Mesodermal cell (in vitro differentiated cells): ENCODE data around the gene POGZ.
"Not testable (repeated sequence)": the region's sequence is repeated elsewhere in the genome, so short reads cannot be mapped to it uniquely, and the experiment has no call there.

Experiments
- H3K27ac ChIP-seq: 2 replicates; pipeline ENCODE4 v1.7.0; 2013; ENCODE audit warnings: mild to moderate bottlenecking, low read depth, low read length, moderate library complexity; ENCODE audit not compliant: severe bottlenecking
- H3K36me3 ChIP-seq: 2 replicates; pipeline ENCODE4 v1.7.1; 2013; ENCODE audit warnings: mild to moderate bottlenecking, low read length, moderate library complexity; ENCODE audit not compliant: control insufficient read depth, insufficient read depth
- H3K4me1 ChIP-seq: one replicate; pipeline ENCODE4 v1.7.1; 2013; ENCODE audit warnings: mild to moderate bottlenecking, low read length; ENCODE audit not compliant: insufficient read depth, control insufficient read depth, poor library complexity, severe bottlenecking
- H3K4me3 ChIP-seq: 2 replicates; pipeline ENCODE4 v1.7.0; 2013; ENCODE audit warnings: low read length, control low read depth, mild to moderate bottlenecking; ENCODE audit not compliant: insufficient read depth, poor library complexity, severe bottlenecking; ENCODE audit errors: extremely low read depth
- H3K9me3 ChIP-seq: 2 replicates; pipeline ENCODE4 v1.7.1; 2013; ENCODE audit warnings: mild to moderate bottlenecking, low read length, moderate library complexity; ENCODE audit not compliant: control insufficient read depth
- WGBS, 2 experiments: methylation state at CpG; one replicate each; pipeline ENCODE4 v1.1.5; 2013; ENCODE audit warnings: missing lambda C conversion rate in 2 of 2; ENCODE audit not compliant: insufficient coverage in 2 of 2; 5-methylcytosine and 5-hydroxymethylcytosine counted together

Gene POGZ

DNA sequence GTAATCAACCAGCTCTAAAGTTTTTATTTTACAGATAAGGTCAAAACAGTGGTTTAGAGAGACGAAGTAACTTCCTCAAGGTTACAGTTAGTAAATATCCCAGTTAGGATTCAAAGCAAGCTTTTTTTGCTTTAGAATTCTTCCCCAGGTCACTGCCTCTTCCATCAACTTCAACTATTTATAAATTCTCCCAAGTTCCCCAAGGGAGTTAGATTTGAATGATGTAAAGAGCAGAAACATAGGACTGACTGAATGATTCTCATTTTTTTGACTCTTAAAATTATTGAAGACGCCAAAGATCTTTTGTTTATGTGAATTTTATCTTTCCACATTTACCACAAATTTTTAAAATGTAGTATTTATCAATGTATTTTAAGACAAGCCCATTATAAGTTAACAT lies 4.1 kb downstream of the POGZ start:
- H3K4me1 ChIP-seq, result no peaks in the 10 kb centered on the region
- no peak overlapping the region for H3K27ac ChIP-seq
- peaks cover 36% of the 10 kb centered on the region for H3K36me3 ChIP-seq
- 100% methylated on average over 1 of the region's 2 CpGs; no CpG with 5 or more reads in 1 of the 2 experiments for WGBS, 2 experiments
- H3K9me3 ChIP-seq, result no peaks in the 10 kb centered on the region
- H3K4me3 ChIP-seq, result no peak overlapping the region

DNA sequence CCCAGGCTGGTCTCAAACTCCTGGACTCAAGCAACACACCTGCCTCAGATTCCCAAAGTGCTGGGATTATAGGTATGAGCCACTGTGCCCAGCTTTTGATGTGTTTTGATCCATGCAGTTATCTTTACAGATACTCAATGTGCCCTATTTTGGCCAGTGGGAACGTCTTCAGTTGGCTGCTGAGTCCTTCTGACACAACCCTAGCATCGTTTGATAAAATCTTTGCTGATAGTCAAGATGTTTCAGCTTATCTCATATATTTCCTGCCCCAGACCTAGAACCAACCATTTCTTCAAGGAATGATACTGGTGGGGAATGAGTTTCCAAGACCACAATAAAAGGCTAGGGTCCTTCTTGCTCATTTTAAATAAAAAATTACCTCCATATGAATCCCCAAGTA lies 11.6 kb downstream of the POGZ start:
- H3K36me3 ChIP-seq, result peaks cover 40% of the 10 kb centered on the region
- H3K9me3 ChIP-seq, result no peaks in the 10 kb centered on the region
- H3K27ac ChIP-seq, result no peak overlapping the region
- H3K4me1 ChIP-seq, result no peaks in the 10 kb centered on the region
- no peak overlapping the region for H3K4me3 ChIP-seq
- WGBS, 2 experiments, result 100% methylated on average over 1 of the region's 2 CpGs; no CpG with 5 or more reads in 1 of the 2 experiments

DNA sequence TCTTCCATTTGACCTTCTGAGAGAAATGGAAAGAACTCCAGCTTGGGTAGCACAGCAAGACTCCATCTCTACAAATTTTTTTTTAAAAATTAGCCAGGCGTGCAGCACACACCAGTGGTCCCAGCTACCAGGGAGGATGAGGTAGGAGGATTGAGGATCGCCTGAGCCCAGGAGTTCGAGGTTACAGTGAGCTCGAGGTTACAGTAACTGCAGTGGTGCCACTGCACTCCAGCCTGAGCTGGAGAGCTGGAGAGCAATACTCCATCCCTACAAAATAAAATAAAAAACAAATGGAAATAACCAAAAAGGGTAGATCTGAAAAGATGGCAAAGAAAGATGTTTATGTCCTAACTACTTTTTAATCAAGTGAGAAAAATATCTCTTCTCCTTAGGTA lies 14.5 kb downstream of the POGZ start:
- Histone ChIP-seq H3K27ac (no peak overlapping the region), H3K4me1 (no peaks in the 10 kb centered on the region)
- WGBS, 2 experiments, result 80 to 88% methylated on average over 1 to 3 of the region's 4 CpGs

DNA sequence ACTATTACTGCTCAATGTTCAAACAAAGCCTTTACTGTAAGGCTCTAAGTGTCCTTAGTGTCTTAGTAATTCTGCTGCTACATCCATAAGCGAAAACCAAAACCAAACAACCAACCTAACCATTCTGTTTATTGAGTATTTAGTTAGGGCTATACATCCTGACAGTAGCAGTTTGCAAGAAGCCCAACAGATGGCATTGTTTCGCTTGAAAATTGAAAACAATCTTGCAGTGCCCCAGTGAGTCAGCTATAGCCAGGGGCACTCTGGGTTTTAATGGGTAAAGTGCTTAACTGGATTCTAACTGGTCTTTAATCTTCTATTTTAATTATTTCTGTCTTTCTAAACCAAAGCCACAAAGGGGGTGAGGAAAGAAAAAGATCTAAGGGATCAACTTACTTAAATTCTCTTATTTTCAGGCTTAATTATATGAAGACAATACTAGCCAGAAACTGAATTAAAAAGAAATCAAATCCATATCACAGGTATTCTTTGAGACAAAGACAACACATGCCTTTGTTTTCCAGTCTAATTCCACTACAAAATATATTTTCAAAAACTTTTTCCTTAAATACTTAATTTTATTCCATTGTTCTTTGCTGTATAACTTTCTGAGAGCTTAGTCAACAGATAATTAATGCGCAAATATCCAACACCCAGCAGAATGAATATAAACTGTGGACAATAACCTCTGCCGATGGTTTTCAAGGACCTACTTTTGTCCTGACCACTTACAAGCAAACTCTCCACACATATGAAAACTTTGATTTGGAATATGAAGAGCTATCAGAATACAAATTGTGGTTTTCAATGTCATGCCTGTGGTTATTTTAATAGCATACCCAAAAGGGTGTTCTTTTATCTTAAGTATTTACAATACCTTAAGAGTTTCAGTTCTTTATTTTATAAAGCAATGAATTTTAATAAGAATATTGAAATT lies 15.2 kb downstream of the POGZ start:
- no peak overlapping the region for H3K27ac ChIP-seq
- 0 to 51% methylated on average over 1 to 3 of the region's 4 CpGs for WGBS, 2 experiments
- peaks cover 40% of the 10 kb centered on the region for H3K36me3 ChIP-seq
- H3K9me3 ChIP-seq, result no peaks in the 10 kb centered on the region
- no peaks in the 10 kb centered on the region for H3K4me1 ChIP-seq
- H3K4me3 ChIP-seq, result no peak overlapping the region

More for the DNA sequence above, 14.5 kb downstream of the POGZ start:
- Histone ChIP-seq H3K9me3 (no peaks in the 10 kb centered on the region), H3K4me3 (no peak overlapping the region), H3K36me3 (peaks cover 42% of the 10 kb centered on the region)

DNA sequence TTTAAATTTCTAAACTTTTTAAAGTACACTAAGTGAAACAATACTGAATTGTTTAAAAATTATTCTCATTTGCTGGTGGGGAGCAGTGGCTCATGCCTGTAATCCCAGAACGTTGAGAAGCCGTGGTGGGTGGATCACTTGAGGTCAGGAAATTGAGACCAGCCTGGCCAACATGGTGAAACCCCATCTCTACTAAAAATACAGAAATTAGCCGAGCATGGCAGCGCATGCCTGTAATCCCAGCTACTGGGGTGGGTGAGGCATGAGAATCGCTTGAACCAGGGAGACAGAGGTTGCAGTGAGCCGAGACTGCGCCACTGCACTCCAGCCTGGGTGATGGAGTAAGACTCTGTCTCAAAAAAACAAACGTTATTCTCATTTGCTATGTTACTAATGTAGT lies 21.9 kb downstream of the POGZ start:
- WGBS, 2 experiments, result 93 to 100% methylated on average over 3 to 5 of the region's 8 CpGs
- not testable (repeated sequence) for H3K27ac ChIP-seq, H3K9me3 ChIP-seq, H3K4me1 ChIP-seq, H3K4me3 ChIP-seq
- peaks cover 54% of the 10 kb centered on the region for H3K36me3 ChIP-seq

DNA sequence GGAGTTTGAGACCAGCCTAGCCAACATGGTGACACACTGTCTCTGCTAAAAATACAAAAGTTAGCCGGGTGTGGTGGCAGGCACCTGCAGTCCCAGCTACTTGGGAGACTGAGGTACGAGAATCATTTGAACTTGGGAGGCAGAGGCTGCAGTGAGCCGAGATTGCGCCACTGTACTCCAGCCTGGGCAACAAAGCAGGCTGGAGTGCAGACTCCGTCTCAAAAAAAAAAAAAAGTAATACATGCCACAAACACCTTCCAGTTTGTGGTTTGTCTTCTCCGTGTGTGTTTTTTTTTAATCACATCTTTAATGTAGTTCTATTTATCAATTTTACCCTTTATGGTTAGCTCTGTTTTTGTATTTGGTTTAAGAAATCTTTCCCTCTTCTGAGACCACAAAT lies 22.3 kb downstream of the POGZ start:
- WGBS, 2 experiments, result 90 to 100% methylated on average over 4 to 5 of the region's 6 CpGs
- H3K27ac ChIP-seq, result no peak overlapping the region
- no peak overlapping the region for H3K4me3 ChIP-seq
- H3K9me3 ChIP-seq, result no peaks in the 10 kb centered on the region
- H3K36me3 ChIP-seq, result peaks cover 50% of the 10 kb centered on the region
- no peaks in the 10 kb centered on the region for H3K4me1 ChIP-seq

DNA sequence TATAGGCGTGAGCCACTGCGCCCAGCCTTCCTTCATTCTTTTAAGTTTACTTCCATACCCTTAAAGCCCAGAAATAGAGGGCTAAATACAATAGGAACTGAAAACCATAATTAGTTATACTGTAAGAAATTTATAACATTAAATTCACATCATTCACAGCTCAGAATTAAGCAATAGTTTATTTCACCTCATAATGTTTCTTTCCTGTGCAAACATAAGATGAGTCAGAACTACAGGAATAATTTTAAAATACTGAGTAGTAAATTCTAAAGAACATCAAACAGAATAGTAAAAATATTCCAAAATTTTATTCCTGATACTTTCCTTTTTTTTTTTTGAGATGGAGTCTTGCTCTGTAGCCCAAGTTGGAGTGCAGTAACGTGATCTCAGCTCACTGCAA lies 24.1 kb downstream of the POGZ start:
- no peak overlapping the region for H3K27ac ChIP-seq
- H3K4me1 ChIP-seq, result no peaks in the 10 kb centered on the region
- 100% methylated on average over 1 to 2 of the region's 3 CpGs for WGBS, 2 experiments
- H3K36me3 ChIP-seq, result peaks cover 38% of the 10 kb centered on the region
- no peaks in the 10 kb centered on the region for H3K9me3 ChIP-seq
- no peak overlapping the region for H3K4me3 ChIP-seq

DNA sequence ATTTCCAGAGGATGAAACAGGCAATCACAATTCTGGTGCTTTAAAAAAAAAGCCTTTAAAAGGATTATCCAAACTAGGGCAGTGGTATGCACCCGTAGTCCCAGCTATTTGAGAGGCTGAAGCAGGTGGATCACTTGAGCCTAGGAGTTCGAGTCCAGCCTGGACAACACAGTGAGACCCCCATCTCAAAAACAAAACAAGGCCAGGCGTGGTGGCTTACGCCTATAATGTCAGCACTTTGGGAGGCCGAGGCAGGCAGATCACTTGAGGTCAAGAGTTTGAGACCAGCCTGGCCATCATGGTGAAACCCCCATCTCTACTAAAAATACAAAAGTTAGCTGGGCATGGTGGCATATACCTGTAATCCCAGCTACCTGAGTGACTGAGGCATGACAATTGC lies 25.5 kb downstream of the POGZ start:
- not testable (repeated sequence) for H3K27ac ChIP-seq, H3K4me1 ChIP-seq, H3K9me3 ChIP-seq, H3K4me3 ChIP-seq
- H3K36me3 ChIP-seq, result peaks cover 46% of the 10 kb centered on the region
- WGBS, 2 experiments, result 93 to 98% methylated on average over 5 of the region's 5 CpGs

DNA sequence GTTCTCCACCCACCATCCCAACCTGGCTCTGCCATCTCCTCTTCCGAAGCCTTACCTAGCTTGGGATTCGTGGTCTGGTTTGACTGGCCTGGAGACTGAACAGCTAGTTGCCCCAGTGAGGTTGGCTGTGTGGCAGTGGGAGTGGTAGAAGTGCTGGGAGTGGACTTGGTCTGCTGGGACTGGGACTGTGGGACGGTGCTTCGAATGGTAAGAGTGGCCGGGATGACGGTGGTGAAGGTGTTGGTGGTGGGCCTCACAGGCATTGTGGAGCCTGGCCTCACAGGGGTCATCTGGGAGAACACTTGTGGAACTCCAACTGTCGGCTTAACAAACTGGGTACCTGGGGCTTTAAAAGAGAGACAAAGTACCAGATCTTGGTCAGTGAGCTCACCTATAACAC lies 31.2 kb downstream of the POGZ start:
- 97 to 100% methylated on average over 6 to 7 of the region's 7 CpGs for WGBS, 2 experiments
- H3K4me1 ChIP-seq, result no peaks in the 10 kb centered on the region
- H3K27ac ChIP-seq, result no peak overlapping the region
- H3K9me3 ChIP-seq, result no peaks in the 10 kb centered on the region
- H3K4me3 ChIP-seq, result no peak overlapping the region
- peaks cover 65% of the 10 kb centered on the region for H3K36me3 ChIP-seq

DNA sequence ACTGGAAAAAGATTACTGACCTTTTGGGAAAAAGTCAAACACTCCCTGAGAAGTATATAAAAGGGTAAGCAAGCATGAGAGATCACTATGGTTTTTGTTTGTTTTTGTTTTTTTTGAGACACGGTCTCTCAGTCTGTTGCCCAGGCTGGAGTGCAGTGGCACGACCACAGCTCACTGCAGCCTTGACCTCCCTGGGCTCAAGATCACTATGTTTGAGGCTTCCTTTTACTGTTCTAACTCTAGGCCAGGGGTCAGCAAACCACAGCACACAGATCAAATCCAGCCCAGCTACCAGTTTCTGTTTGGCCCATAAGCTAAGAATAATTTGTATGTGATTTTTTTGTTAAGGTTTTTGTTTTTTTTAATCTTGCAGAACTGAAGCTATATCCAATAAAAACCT lies 34.2 kb downstream of the POGZ start:
- 85% methylated on average over 2 of the region's 2 CpGs; no CpG with 5 or more reads in 1 of the 2 experiments for WGBS, 2 experiments

DNA sequence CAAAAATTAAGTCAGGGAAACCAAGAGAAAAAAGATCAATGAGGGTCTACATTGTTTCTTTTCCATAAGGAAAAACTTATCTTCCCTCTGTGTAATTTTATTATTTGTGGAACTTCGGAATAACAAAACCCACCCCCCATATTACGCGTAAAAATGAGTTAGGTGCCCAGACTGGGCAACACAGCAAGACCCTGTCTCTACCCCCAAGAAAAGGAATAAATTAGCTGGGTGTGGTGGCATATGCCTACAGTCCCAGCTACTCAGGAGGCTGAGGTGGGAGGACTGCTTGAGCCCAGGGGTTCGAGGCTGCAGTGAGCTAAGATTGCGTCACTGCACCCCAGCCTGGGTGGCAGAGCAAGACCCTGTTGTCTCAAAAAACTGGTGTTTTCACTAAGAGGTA lies 39.5 kb downstream of the POGZ start:
- 44 to 50% methylated on average over 2 of the region's 5 CpGs for WGBS, 2 experiments
- no peaks in the 10 kb centered on the region for H3K9me3 ChIP-seq
- H3K36me3 ChIP-seq, result peaks cover 83% of the 10 kb centered on the region

More for the DNA sequence above, 34.2 kb downstream of the POGZ start:
- Histone ChIP-seq H3K9me3 (no peaks in the 10 kb centered on the region), H3K27ac (no peak overlapping the region), H3K4me1 (no peaks in the 10 kb centered on the region), H3K36me3 (peaks cover 82% of the 10 kb centered on the region), H3K4me3 (no peak overlapping the region)

More for the DNA sequence above, 39.5 kb downstream of the POGZ start:
- H3K27ac ChIP-seq, result no peak overlapping the region
- no peaks in the 10 kb centered on the region for H3K4me1 ChIP-seq
- H3K4me3 ChIP-seq, result no peak overlapping the region
